ENCODE measurements around the gene MGME1. TPM values are rescaled to one million over a fixed set of nuclear protein-coding genes. Genes with fewer than 3 reads are reported as not detected.

MGME1 gene
- total and polyA plus RNA-seq, 2 of the 13 experiments (the other 11 are each of a cell fraction or from before 2014, with no cell fraction given): 36.7 to 66.6 TPM

- TF ChIP-seq TEF (CRISPR knock-in tag; IDR thresholded peaks at IDR 0.05) (0 out of 2 replicates have a peak, but pooled peaks have one; percentile 2), ZBTB21 (CRISPR knock-in tag; IDR thresholded peaks at IDR 0.05) (no peak), DBP (CRISPR knock-in tag; IDR thresholded peaks at IDR 0.05; ENCODE audit: not compliant biosample characterization) (peak; percentile 74), ZSCAN30 (CRISPR knock-in tag; IDR thresholded peaks at IDR 0.05) (peak; percentile 87), ARID4A (CRISPR knock-in tag; IDR thresholded peaks at IDR 0.05; ENCODE audit: borderline replicate concordance) (peak; percentile 98), POLR2G (IDR thresholded peaks at IDR 0.05; ENCODE audit: low read depth, low read length) (peak; percentile 100), ZNF780A (CRISPR knock-in tag; IDR thresholded peaks at IDR 0.05) (peak; percentile 99), PAXIP1 (CRISPR knock-in tag; conservative IDR thresholded peaks at IDR 0.05) (peak; percentile 65), ZNF768 (CRISPR knock-in tag; IDR thresholded peaks at IDR 0.05) (peak; percentile 86), AHR (CRISPR knock-in tag; IDR thresholded peaks at IDR 0.05) (peak; percentile 97; the same call in 1 of the 2 replicates), TCF7 (IDR thresholded peaks at IDR 0.05; ENCODE audit: low read depth) (peak; percentile 31; the same call in 1 of the 2 replicates), MAFF (IDR thresholded peaks at IDR 0.05; ENCODE audit: low read depth, low read length) (no peak; the same call in 1 of the 2 replicates), NFIC (IDR thresholded peaks at IDR 0.05; ENCODE audit: low read length) (peak; percentile 17; the same call in 1 of the 2 replicates), ZNF276 (CRISPR knock-in tag; IDR thresholded peaks at IDR 0.05; ENCODE audit: low read depth) (peak; percentile 82; the same call in 1 of the 2 replicates), ZMYM4 (CRISPR knock-in tag; IDR thresholded peaks at IDR 0.05) (peak; percentile 99)
Measured at GRCh38 chr20:17968366-17969277, at the start of gene MGME1, which contains the start of gene SNX5 (continued).

All from HepG2 (cell line).